Skeletal muscle satellite cell (primary cell): ENCODE measurements around the gene TAAR6.
"Not testable (repeated sequence)": the region's sequence is repeated elsewhere in the genome, so short reads cannot be mapped to it uniquely, and the experiment has no call there.

Source experiments
- H3K27me3 ChIP-seq: 2 replicates; pipeline ENCODE4 v1.7.0; 2013; ENCODE audit warnings: low read length; ENCODE audit not compliant: control insufficient read depth, insufficient read depth
- H3K36me3 ChIP-seq: 2 replicates; pipeline ENCODE4 v1.7.0; 2013; ENCODE audit warnings: mild to moderate bottlenecking, control low read depth, low read length; ENCODE audit not compliant: insufficient read depth
- H3K4me1 ChIP-seq: 2 replicates; pipeline ENCODE4 v1.7.0; 2013; ENCODE audit warnings: low read length; ENCODE audit not compliant: control insufficient read depth, insufficient read depth
- H3K4me2 ChIP-seq: 2 replicates; pipeline ENCODE4 v1.7.0; 2013; ENCODE audit warnings: mild to moderate bottlenecking, low read length
- H3K4me3 ChIP-seq: 2 replicates; pipeline ENCODE4 v1.7.0; 2013; ENCODE audit warnings: low read length
- H3K9ac ChIP-seq: 2 replicates; pipeline ENCODE4 v1.7.0; 2013; ENCODE audit warnings: mild to moderate bottlenecking, low read depth, low read length, moderate library complexity
- H3K9me3 ChIP-seq: replicated peaks from 2 replicates; pipeline ENCODE4 v1.7.0; 2013; ENCODE audit warnings: mild to moderate bottlenecking, control low read depth, low read length

The TAAR6 gene

DNA sequence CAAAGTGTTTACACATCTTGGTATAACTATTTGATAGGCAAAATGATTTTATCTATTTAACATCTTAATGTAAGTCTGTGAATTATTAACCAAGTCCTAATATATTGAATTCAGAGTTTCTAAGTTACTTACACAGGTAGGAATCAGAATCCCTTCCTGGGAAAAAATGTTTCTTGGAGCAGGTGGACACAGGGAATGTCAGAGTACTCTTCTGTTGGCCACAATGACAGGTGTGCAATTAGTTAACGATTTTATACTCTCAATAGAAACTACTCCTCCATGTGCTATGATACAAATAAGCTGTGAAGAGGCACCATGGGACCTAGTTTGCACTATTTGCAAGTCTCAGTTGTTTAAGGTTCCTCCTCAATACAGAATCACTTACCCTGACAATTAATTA lies 20.2 kb downstream of the TAAR6 start:
- Histone ChIP-seq H3K9me3 (no peaks in the 10 kb centered on the region), H3K36me3 (no peaks in the 10 kb centered on the region), H3K4me1 (no peaks in the 10 kb centered on the region), H3K27me3 (peaks cover 20% of the 10 kb centered on the region), H3K4me3 (no peak overlapping the region), H3K4me2 (no peak overlapping the region), H3K9ac (no peak overlapping the region)

DNA sequence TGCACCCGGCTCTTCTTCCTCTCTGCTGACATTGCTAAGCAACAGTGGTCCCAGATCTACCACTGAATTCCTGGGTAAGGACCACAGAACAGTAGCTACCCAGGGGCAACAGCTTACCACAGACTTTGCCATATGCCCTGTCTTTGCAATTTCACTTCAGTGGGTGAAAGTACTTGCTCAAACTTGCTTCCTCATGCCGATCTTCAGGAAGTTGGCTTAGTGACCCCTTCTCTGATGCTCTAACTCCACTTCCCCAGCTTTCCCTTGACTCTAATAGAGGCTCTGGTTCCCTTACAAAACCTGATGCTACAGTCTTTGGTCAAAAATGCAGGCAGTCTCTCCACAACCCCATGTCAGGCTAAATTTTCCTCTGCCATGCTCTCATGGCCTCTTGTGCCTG lies 22.7 kb downstream of the TAAR6 start:
- H3K27me3 ChIP-seq, result peaks cover 29% of the 10 kb centered on the region
- H3K4me2 ChIP-seq, result no peak overlapping the region
- H3K9me3 ChIP-seq, result no peaks in the 10 kb centered on the region
- H3K9ac ChIP-seq, result no peak overlapping the region
- no peaks in the 10 kb centered on the region for H3K4me1 ChIP-seq
- no peak overlapping the region for H3K4me3 ChIP-seq
- no peaks in the 10 kb centered on the region for H3K36me3 ChIP-seq

DNA sequence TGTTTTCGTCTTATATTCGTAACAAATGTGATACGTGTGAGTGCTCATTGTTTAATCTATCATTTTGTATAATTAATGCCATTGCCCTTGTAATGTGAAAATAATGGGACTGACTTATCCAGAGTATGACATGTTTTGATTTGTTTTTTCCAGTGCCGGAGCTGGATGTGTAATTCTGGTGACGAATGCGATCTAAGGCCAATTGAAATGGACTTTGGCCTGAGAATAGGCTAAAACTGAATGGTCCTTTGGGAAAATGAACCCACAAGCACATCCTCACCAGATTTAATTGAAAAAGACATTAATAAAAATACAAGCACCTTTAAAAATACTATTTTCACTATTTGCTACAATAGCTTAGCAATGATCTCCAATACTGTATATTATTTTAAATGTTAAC lies 26.1 kb downstream of the TAAR6 start:
- H3K9ac ChIP-seq, result no peak overlapping the region
- no peaks in the 10 kb centered on the region for H3K9me3 ChIP-seq
- H3K36me3 ChIP-seq, result no peaks in the 10 kb centered on the region
- H3K4me2 ChIP-seq, result no peak overlapping the region
- no peak overlapping the region for H3K4me3 ChIP-seq
- H3K4me1 ChIP-seq, result no peaks in the 10 kb centered on the region
- H3K27me3 ChIP-seq, result peaks cover 40% of the 10 kb centered on the region

DNA sequence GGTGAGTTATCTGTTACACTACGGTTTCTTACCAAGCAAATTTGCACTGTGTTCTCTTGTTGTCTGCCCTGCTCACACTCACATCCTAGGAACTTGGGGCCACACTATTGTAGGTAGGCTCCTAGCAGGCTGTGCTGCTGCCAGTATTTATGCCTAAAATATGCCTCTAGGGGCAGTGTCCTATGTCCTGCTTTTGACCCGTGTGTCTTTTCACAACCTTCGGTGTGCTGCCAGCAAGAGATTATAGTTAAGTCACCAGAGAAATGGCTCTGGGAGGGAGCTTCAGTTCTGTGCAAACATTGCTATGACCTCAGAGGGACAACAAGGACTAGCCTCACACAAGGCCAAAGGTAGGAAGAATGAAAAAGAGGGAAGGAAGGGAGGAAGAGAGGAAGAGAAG lies 28.4 kb downstream of the TAAR6 start:
- Histone ChIP-seq H3K9me3 (no peaks in the 10 kb centered on the region), H3K4me2 (no peak overlapping the region), H3K4me3 (no peak overlapping the region), H3K9ac (no peak overlapping the region), H3K4me1 (no peaks in the 10 kb centered on the region), H3K36me3 (no peaks in the 10 kb centered on the region), H3K27me3 (peaks cover 28% of the 10 kb centered on the region)

DNA sequence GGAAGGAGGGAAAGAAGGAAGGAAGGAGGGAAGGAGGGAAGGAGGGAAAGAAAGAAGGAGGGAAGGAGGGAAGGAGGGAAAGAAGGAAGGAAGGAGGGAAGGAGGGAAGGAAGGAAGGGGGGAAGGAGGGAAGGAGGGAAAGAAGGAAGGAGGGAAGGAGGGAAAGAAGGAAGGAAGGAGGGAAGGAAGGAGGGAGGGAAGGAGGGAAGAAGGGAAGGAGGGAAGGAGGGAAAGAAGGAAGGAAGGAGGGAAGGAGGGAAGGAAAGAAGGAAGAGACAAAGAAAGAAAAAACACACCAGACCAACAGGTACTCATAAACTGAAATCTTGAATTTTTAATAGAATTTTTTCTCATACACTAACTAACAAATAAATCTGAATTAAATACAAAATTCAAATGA lies 30.8 kb downstream of the TAAR6 start:
- not testable (repeated sequence) for H3K36me3 ChIP-seq

DNA sequence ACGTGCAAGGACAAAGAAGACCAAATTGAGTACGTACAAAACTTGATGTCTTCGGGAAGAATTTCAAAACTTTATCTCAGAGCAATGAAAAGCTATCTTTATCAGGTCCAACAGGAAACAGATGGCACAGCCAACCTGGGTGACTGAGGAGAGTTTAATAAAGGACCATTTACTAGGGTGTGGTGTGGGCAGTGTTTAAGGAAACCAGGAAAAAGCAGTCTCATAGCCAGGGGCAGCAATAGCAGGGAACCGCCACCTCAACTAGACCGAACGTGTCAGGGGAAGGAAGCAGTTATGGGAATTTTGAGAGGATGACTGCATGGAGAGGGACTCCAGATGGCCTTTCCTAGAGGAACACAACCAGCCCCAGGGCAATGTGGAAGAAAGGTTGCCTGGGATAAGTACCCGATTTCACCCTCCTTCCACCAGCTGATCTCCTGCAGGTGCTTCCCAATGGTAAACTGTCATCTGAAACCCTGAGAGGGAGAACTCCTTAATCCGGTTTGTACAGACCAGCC lies 34.6 kb downstream of the TAAR6 start:
- Histone ChIP-seq H3K4me3 (no peak overlapping the region), H3K9me3 (no peaks in the 10 kb centered on the region), H3K36me3 (no peaks in the 10 kb centered on the region), H3K27me3 (peaks cover 9% of the 10 kb centered on the region), H3K4me2 (no peak overlapping the region), H3K4me1 (no peaks in the 10 kb centered on the region), H3K9ac (no peak overlapping the region)

More for the DNA sequence above, 30.8 kb downstream of the TAAR6 start:
- H3K9me3 ChIP-seq, H3K4me3 ChIP-seq, H3K4me1 ChIP-seq, H3K4me2 ChIP-seq, H3K9ac ChIP-seq: not testable (repeated sequence)
- H3K27me3 ChIP-seq, result peaks cover 25% of the 10 kb centered on the region

DNA sequence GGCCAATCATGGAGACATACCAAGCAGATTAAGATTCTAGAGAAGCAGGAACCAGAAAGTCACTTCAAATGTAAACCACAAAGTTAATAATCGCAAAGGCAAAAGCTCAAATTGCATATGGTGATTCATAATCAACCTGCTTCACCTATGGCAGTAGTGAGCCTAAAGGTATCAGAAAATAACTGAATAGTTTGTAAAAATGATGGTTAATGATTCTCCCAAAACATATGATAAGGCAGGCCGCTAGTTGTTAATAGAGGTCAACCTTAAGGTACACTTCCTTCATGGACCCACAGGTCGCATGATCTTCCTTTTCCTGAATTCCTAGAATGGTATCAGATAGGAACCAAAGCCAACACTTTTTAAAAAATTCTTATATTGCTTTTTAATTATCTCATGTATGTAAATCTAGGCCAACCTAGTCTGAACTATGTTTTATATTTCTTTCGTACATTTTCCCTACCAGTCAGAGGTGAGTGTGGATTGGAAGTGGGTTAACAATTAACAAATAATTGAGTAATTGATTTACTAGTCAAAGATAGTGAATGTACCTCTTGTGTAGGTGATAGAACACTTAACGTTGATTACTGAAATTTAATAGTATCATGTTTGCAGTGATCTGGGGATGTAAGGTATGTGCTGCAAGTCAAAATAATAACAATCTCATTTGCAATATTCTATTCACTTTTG lies 37.6 kb downstream of the TAAR6 start:
- Histone ChIP-seq H3K27me3 (no peaks in the 10 kb centered on the region), H3K4me3 (no peak overlapping the region), H3K36me3 (no peaks in the 10 kb centered on the region), H3K4me2 (no peak overlapping the region), H3K4me1 (no peaks in the 10 kb centered on the region), H3K9ac (no peak overlapping the region), H3K9me3 (no peaks in the 10 kb centered on the region)

DNA sequence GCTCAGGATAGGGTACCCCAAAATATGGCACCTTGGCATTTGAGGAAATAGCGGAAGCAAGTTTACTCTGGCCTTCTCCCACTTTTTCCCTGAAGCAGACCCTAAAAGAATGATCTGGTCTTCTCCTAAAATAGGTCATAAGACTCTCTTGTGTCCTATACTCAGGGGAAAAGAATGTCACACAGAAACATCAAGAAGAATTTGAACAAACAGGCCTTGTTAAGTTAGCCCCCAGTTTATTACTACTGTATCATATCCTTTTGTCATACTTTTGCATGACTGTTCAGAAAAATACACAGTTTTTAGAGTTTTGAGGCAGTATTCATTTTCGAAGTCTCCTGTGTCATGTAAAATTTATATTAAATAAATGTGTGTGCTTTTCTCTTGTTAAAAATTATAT lies 41.5 kb downstream of the TAAR6 start:
- peaks cover 4% of the 10 kb centered on the region for H3K27me3 ChIP-seq
- no peak overlapping the region for H3K4me3 ChIP-seq
- H3K36me3 ChIP-seq, result no peaks in the 10 kb centered on the region
- H3K9me3 ChIP-seq, result no peaks in the 10 kb centered on the region
- H3K4me1 ChIP-seq, result no peaks in the 10 kb centered on the region
- H3K4me2 ChIP-seq, result no peak overlapping the region
- no peak overlapping the region for H3K9ac ChIP-seq

DNA sequence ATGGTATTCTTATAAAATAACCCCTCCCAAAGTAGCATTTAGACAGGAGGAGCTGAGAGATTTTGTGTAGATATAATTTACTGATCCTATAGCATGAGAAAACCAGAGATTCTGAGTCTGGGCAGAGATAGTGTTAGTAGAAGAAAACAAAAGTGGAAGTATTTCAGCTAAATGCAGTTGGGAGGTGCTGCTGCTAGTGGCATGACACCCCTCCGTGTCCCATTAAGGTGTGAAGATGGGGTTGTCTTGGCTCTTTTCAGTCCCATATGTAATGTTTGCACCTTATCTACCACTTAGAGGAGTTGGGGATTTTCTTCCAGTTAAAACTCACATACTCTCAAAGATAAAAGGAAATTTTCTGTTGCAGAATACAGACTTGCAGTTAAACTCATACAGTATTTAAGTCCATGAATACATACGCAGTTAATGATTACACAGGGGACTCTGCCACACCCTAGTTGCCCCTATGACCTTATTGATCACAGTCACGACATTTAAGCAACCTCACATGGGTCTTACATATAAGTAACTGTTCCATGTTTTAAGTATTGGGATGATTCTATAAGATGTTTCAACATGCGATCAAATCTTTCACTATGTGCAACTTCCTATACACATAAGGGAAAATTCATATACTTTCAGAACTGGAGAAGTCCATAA lies 42.5 kb downstream of the TAAR6 start:
- H3K9me3 ChIP-seq, result no peaks in the 10 kb centered on the region
- no peaks in the 10 kb centered on the region for H3K36me3 ChIP-seq
- H3K9ac ChIP-seq, result no peak overlapping the region
- H3K4me1 ChIP-seq, result no peaks in the 10 kb centered on the region
- H3K4me2 ChIP-seq, result no peak overlapping the region
- peaks cover 5% of the 10 kb centered on the region for H3K27me3 ChIP-seq
- no peak overlapping the region for H3K4me3 ChIP-seq

DNA sequence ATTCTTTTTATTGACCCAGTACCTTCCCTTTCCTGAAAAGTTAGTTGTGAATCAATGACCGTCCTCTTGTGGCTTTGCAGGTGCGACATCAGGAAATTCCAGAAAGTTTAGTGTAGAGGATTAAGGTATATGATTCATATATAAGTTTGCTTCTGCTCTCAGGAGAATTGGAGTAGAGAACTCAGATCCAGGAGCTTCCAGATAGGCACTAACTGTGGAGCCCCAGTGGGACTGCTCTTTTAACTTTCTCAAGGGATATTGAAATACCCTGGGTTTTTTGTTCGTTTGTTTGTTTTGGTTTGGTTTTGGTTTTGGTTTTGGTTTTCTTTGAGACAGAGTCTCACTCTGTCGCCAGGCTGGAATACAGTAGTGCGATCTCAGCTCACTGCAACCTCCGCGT lies 44.4 kb downstream of the TAAR6 start:
- H3K27me3 ChIP-seq, result peaks cover 9% of the 10 kb centered on the region
- no peak overlapping the region for H3K4me3 ChIP-seq
- no peak overlapping the region for H3K9ac ChIP-seq
- no peaks in the 10 kb centered on the region for H3K9me3 ChIP-seq
- no peak overlapping the region for H3K4me2 ChIP-seq
- no peaks in the 10 kb centered on the region for H3K36me3 ChIP-seq
- no peaks in the 10 kb centered on the region for H3K4me1 ChIP-seq

DNA sequence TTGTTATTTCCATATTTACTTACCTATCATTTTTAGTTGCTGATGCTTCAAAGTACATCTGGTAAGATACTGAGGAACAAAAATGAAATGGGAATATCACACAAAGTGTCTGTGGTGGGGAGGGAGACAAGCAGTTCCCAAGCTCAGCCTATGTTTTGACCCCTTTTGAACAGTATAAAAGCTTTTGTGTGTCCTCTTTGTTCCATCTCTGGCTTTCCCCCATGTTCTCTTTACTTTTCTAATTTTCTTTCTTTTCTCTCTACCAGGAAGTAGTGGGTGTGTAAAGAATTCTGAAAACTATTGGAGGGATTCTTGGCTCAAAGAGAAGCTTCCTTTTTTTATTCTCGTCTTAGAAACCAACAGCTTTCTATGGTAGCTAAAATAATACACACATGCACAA lies 46.6 kb downstream of the TAAR6 start:
- Histone ChIP-seq H3K27me3 (peaks cover 13% of the 10 kb centered on the region), H3K36me3 (no peaks in the 10 kb centered on the region), H3K4me3 (no peak overlapping the region), H3K4me1 (no peaks in the 10 kb centered on the region), H3K9ac (no peak overlapping the region), H3K9me3 (no peaks in the 10 kb centered on the region), H3K4me2 (no peak overlapping the region)
